HG03565 (cell line): ENCODE results near the gene DHRS12.

ENCODE experiments used
- ATAC-seq: cut with Tn5 transposase; IDR thresholded peaks from one replicate; pipeline ENCODE4 v1.9.1; 2021; ENCODE audit warnings: mild to moderate bottlenecking, moderate library complexity; ENCODE audit not compliant: unreplicated experiment

DHRS12 gene

GRCh38 chr13:51803422-51804294 is at the start of gene DHRS12:
TSS of gene DHRS12 (minus strand) at chr13:51804163. CDS start at chr13:51799659, 4,504 bp downstream.
- peak; percentile 73 for ATAC-seq

DNA sequence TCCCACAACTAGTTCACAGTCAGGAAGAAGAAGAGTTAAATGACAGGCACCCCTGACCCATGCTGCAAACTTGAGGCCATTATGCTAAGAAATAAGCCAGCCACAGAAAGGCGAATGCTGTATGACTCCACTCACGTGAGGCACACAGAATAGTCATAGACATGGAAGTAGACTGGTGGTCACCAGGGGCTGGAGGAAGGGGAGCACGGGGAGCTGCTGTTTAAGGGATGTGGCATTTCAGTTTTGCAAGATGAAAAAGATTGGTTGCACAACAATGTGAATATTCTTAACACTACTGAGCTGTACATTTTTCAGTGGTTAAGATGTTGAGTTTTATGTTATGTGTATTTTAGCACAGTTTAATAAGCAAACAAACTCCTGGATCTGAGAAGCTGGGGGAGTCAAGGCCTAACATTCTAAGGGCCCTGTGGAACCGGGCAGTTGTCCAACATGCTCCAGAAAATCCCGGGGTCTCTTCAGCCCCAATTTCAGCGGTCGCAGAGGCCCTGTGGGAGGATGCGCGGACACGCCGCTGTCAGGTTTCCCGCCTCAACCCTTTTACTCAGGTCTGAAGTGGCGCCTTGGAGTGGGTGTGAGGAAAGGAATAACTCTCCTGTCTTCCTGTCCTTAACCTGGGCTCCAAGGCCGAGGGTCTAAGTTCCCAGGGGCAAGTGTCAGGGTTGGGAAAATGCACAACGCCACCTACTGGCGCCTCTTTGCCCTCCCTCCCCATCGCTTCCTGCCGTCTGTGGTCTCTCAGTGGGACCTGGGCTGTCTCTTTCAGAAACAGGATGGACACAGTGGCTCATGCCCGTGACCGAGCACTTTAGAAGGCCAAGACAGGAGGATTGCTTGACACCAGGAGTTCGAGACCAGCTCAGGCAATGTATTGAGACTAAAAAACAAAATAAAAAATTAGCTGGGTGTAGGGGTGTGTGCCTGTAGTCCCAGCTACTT is 45.5 kb upstream of the DHRS12 start:
- ATAC-seq: no peak

- no peak for ATAC-seq
These were observed 44.7 kb upstream of the DHRS12 start for GRCh38 chr13:51848674-51849073.

- ATAC-seq: no peak
These were observed 42.8 kb upstream of the DHRS12 start for GRCh38 chr13:51846756-51847155.

DNA sequence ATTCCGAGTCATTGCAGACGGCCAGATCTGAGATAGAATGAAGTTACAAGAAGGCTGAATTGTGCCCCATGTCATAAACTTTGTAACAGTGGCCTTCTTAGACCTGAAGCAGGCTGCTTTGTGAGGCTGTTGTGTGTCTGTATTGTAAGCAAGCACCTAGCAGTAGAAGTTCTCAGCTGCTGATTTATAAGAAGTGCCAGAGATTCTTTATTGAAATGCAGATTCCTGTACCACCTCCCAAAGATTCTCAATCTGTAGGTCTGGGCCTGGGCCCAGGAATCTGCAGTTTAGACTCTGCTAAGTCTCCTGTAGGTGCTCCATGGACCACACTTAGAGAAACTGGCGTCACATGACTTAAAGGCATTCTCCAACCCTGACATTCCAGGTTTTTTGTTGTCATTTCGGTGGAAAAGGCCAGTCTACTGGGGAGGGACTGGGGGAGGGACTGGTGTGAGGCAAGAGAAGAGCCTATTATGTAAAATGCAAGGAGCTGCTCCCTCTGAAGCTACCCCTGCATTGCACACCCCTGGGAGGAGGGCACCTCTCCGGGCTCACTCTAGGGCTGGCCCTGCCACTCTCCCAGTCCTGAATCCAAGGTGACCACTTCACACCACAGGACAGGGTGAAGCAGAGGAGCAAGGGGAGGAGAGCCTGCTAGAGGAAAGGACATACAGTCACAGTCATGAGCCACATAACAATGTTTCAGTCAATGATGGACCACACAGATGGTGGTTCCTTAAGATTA is 41.8 kb upstream of the DHRS12 start:
- ATAC-seq: no peak

DNA sequence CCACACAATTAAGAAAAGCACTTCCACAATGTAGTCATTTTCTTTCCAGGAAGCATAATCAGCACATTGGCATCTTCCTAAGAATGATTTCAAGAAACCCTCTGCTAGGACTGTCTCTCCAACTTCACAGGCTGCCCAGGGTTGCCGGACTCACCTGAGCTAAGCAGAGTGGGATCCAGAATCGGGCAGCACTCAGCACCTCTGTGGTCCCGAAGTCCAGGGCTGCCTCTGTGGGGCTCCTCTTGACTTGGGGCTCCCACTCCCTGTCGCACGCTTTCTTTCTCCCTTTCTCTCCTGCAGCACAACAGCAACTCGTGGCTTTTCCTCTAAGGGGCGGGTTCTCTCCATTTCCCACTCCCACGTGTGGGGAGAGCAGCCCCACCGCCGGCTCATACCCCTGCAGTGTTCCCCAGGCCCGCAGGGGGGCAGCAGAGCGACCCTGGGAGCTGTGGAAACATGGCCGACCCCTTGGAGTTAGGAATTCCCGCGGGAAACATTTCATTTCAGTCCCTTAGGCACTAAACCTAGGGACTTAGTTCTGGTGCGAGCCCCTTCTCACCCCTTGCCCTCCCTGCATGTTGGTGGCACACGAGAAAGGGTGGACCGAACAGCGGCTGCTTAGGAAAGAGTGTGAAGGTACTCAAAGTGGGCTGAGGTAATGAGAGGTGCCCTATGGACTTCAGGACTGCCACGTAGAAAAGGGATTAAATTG is 41.1 kb upstream of the DHRS12 start, which contains the start of gene TMEM272:
TSS of gene TMEM272 (minus strand) at position 316 of the 712 bp plus-strand sequence. CDS start 6,647 bp downstream, outside the sequence.
- ATAC-seq: peak; percentile 46

DNA sequence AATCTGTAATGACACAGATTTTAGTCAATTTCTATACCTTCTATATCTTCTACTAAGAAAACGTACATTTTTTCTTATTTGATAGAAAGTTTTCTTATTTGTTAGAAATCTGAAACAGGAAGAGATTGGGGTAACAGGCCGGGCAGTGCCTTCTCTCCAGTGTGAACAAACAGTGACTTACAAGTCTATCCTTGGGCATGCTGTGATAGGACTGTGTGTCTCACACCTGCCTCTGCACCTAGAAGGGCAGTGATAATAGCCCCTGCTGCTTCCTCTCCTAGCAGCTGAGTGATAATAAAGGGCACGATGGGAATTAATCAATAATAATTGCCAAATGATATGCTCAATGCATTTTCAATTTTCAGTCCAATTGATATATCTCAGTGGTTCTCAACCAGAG is 39.6 kb upstream of the DHRS12 start:
- no peak for ATAC-seq

DNA sequence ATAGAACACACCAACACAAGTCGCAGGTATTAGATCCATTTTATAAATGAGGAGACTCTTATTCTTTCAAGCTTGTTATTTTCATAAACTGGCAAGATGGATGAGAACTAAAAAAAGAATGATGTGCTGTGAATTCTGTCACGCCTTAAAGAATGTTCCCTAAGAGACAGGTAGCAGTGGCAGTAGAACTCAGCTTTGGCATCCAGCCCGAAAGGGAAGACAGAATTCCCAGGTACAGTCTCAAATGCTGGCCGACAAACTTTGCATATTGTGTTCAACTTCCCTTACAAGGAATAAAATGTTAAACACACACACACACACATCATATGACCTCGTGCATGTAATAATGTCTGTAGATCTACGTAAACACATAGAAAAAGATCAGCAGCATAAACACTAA is 37.8 kb upstream of the DHRS12 start:
- ATAC-seq: no peak

- no peak for ATAC-seq
These were observed 37.0 kb upstream of the DHRS12 start for GRCh38 chr13:51840917-51841316.

- no peak for ATAC-seq
These were observed 36.0 kb upstream of the DHRS12 start for GRCh38 chr13:51839711-51840540.

- no peak for ATAC-seq
These were observed 34.4 kb upstream of the DHRS12 start for GRCh38 chr13:51838240-51838846.

GRCh38 chr13:51837016-51837415 is 33.1 kb upstream of the DHRS12 start:
- ATAC-seq: no peak

- ATAC-seq: no peak
These were observed 30.7 kb upstream of the DHRS12 start for GRCh38 chr13:51834581-51835171.

DNA sequence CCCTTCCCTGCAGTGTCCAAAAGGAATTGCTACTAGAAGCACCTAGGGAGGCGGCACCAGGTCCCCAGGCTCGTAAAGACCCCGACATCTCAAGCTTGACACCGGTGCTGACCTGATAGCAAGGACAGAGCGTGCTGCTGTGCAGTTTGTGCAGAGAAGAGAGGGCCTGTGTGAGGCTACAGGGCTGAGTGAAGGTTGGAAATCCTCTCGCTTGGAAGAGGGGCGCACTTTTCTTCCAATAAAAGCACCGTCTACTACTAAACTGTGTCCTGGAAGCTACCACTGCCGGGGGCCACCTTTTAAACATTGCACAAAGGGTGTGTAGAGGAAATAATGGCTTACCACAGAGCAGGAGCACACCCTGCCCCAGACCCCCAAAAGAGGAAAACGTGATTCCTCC is 30.0 kb upstream of the DHRS12 start:
- no peak for ATAC-seq

DNA sequence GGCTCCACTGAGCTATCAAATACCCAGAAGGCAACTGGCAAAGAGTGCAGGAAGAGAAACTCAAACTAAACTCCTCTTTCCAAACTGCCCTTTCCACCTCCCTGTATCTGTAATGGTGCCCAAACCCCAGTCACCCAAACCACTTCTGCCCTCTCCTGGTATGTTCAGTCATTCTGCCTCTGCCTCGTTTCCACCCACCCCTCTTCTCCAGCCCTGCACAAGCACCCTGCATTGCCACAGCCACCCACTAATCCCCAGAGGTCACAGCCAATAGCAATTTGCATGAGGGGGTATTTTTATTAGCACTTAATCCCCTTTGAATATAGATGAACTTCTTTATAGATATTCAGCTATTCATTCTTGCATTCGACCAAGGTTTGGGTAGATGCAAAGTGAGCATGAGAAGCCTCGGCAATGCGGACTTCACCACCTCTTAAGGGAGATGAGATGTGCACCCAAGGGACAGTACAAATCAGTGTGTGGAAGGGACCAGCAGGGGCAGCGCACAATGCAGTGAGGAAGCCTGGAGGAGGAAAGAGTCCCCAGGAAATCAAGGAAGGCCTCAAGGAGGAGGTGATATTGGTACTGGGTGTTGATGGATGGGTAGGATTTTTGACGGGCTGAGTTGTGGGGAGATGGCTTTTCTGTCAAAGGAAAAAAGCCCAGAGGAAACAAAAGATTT is 28.6 kb upstream of the DHRS12 start:
- peak; percentile 45 for ATAC-seq

- no peak for ATAC-seq
These were observed 27.6 kb upstream of the DHRS12 start for GRCh38 chr13:51831519-51831918.

DNA sequence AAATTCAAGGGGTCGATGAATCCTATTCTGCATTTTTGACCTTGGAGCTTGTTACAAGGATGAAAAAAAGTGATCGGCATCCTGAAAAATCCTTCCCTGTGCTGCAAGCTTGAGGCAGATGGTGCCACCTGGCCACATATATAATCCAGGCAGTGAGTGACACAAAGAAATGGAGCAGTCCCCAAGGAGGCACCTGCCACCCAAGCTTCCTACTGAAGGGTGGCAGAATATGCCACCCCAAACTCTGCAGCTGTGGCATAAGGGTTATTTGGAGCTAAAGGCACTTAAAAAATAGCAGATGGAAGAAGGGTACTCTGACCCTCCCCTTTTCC is 25.6 kb upstream of the DHRS12 start:
- no peak for ATAC-seq
